Amniotic stem cell (primary cell): Measurements from ENCODE around the gene CCSER2.
"Not testable (repeated sequence)": the region's sequence is repeated elsewhere in the genome, so short reads cannot be mapped to it uniquely, and the experiment has no call there.

Source experiments
- DNase-seq: peaks from one replicate; lab custom pipeline; 2025; lab: John Stamatoyannopoulos, UW

Gene CCSER2

DNA sequence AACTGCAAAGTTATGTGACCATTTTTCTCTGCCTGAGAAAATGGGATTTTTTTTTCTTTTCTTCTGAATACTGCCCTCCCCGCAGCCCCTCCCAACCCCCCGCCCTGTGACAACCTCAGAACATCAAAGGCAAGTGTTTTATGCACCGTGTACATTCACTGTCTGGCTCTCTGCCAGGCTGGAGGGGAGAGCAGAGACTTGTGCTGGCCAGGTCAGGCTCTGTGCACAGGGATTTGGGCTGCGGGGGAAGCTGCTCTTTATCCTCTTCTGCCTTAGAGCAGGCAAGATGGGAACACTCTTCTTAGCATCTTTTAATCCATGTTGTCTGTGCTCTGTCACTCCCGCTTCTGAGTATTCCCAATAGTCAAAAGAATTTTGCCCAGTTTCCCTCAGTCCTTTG, 195.1 kb downstream of the CCSER2 start:
- DNase-seq, result no peak

DNA sequence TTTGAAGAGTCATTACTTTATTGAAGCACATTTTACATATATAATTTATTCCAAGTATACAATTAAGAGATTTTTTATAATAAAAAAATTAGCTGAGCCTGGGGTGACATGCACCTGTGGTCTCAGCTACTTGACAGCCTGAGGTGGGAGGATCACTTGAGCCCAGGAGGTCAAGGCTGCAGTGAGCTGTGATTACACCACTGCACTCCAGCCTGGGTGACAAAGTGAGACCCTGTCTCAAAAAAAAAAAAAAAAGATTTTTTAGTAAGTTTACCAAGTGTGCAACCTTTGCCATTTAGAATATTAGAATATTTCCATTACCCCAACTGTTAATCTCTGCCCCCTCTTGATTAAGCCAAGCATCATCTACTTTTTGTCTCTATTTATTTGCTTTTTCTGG, 196.0 kb downstream of the CCSER2 start:
- DNase-seq, result no peak

DNA sequence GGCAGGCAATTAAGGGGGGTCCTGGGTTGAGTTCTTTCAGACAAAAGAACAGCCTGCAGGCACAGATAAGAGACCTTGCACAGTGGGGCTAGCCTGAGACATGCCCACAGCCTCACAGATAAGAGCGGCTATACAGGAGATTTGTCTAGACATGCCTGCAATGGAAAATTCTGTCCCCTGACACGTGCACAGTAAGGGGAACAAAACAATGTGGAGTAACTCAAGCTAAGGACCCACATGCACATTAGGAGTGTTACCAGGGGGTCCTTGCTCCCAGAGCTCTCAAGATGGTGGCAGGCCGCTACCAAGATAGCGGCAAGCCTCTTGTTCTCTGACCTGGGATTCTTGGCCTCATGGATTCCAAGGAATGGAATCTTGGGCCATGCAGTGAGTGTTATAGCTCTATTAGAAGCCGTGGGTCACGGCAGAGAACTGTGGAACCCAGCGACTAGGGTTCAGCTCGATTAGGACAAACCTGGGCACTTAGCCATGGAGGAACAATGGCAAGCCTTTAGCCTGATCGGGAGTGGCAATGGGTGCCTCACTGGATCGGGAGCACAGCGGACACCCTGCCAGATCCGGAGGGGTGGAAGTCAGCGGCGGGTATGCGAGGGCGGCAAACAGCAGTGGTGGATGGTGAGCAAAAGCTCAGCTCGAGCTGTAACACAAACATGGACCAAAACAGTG, 196.9 kb downstream of the CCSER2 start:
- DNase-seq, result no peak

DNA sequence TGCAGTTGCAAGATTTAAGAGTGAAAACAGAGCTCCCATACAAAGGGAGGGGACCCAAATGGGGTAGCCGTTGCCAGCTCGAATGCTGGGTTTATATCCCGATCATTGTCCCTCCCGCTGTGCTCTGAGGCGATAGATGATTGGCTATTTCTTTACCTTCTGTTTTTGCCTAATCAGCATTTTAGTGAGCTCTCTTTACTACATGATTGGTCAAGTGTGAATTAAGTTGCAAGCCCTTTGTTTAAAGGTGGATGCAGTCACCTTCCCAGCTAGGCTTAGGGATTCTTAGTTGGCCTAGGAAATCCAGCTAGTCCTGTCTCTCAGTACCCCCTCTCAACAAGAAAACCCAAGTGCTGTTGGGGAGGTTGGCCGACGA, 197.4 kb downstream of the CCSER2 start:
- DNase-seq, result not testable (repeated sequence)

DNA sequence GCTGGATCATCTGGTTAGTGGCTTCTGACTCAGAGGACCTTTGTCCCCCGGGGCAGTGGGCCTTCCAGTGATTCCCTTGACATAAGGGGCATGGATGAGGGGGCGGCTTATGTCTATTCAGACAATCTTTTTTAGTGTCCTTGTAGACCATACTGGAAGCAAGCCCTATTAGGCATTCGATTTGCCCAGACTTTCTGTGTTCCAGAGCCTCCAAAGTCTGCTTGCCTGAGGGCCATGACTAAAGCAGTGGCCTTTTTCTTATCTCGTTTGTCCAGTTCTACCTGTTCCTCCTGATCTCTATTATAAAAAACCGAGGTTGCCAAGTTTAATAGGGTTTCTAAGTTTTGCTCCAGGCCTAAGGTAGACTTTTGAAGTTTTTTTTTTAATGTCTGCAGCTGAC, 199.0 kb downstream of the CCSER2 start:
- DNase-seq, result not testable (repeated sequence)

DNA sequence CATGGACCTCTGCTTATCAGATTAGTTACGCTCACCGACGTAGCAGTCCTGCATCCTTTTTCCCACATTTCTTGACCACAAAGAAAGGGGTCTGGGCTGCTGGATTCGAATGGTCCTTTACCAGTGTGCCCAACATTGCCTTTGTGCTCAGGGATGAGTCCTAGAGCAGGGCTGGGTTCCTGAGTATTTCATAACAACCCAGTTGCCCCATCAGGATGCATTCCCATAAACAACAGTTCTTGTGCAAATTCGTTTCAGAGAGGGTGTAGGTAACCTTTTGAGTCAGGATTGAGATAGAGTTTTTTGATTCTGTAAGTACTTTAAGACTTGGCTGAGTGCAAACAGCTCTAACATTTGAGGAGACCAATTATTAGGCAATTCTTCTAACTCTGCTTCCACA, 200.1 kb downstream of the CCSER2 start:
- not testable (repeated sequence) for DNase-seq

DNA sequence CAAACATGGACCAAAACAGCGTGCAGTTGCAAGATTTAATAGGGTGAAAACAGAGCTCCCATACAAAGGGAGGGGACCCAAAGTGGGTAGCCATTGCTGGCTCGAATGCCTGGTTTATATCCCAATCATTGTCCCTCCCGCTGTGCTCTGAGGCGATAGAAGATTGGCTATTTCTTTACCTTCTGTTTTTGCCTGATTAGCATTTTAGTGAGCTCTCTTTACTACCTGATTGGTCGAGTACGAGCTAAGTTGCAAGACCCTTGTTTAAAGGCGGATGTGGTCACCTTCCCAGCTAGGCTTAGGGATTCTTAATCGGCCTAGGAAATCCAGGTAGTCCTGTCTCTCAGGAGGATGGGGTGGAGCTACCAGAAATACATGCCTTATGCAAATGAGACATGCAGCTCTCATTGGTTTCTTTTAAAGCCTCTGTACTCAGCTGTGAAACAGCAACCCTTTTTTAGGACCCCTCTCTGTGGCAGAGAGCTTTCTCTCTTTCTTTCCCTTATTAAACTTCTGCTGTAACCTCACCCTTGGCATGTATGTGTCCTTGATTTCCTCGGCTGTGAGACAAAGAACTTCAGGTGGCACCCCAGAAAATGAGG, 202.4 kb downstream of the CCSER2 start:
- no peak for DNase-seq

DNA sequence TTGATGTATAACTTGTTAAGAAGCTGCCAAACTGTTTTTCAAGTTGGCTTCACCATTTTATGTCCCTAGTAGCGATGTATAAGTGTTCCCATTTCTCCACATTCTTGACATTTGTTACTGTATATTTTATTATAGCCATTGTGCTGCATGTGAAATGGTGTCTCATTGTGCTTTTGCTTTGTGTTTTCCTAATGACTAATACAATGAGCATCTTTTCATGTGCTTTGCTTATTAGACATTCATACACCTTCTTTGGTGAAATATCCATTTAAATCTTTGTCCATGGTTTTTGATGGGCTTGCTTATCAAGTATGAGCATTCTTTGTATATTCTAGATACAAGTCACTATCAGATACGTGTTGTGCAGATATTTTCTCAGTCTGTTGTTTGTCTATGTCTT, 203.0 kb downstream of the CCSER2 start:
- no peak for DNase-seq

DNA sequence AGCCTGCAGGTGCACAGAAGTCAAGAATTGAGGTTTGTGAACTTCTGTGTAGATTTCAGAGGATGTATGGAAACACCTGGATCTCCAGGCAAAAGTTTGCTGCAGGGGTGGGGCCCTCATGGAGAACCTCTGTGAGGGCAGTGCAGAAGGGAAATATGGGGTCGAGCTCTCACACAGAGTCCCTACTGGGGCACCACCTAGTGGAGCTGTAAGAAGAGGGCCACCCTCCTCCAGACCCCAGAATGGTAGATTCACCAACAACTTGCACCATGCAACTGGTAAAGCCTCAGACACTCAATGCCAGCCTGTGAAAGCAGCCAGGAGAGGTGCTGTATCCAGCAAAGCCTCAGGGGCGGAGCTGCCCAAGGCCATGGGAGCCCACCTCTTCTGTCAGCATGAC, 205.8 kb downstream of the CCSER2 start:
- DNase-seq, result no peak

DNA sequence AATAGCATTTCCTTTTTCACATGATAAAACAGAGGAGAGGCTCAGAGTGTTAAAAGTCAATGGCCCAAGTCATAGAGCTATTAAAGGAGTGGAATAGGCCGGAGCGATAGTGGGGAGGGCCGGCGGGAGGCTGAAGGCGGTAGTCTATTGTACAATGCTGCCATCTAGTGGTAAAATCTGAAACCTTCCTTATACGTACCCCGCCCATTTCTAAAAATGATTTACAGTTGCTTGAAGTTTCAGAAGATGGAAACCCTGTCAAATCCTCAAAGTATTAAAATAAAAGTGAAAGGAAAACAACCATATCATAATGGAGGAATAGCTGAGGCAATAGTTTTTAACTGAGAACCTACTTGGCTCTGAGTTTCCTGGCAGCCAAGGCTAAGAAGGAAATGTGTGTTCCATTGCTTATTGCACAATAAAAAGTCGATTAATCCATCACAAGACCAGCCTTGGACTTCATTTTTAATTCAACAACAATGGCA, 209.1 kb downstream of the CCSER2 start:
- DNase-seq, result peak; percentile 58

DNA sequence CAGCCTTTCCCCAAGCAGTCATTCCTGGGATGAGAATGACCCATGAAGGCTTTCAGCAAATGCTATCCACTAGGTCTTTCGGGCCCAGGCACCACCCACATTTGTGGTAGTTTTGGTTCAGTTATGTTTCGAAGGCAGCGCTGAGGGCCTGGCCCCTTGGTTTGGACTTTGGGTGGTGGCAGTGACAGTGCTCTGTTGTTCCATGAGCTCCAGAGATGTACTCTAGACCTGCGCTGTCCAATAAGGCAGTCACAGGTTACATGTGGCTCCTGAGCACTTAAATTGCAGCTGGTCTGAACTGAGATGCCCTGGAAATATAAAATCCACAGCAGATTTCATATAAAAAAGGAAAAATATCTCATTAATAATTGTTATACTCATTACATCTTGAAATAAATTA, 209.6 kb downstream of the CCSER2 start:
- DNase-seq, result no peak

DNA sequence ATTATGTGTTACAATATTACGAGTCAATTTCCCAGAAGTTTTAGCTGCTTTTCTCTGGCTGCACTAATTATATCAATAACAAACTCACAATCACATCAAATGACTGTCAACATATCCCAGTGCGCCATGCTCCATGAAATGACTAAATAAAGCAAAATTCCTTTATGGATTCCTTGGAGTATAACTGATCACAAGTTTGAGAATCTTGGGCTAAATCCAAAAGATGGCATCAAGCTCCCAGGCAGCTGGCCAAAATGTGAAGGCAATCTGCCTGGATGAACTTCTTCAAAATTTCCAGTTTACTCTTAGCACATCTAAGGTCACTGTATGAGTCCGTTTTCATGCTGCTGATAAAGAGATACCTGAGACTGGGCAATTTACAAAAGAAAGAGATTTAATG, 210.8 kb downstream of the CCSER2 start:
- peak; percentile 29 for DNase-seq

DNA sequence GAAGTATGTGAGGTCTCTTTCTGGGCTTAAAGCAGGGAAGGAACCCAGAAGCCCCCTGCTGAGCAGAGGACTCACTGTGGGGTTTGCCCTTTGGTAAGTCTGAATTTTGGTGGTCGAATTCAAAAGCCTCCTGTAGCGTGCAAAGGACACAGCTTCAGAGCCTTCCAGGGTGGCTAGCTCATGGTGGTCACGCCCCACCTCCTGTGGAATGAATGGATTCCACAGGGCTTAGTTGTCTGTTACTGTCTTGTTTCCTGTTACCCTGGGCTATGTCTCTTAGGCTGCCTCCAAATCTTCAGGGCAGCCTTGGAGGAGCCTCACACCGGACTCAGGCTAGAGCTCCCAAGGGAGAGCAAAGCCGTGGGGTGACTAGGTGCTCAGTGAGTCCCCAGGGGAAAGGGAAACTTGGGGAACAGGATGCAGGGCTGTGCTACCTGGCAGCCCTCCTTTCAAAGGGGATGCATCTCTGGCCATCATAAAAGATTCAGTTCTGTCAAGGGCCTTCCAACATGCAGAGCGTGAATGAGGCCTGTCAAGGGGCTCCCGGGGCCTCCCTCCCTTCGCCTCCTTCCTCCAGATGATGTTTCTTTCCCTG, 211.7 kb downstream of the CCSER2 start:
- DNase-seq, result peak; percentile 72

DNA sequence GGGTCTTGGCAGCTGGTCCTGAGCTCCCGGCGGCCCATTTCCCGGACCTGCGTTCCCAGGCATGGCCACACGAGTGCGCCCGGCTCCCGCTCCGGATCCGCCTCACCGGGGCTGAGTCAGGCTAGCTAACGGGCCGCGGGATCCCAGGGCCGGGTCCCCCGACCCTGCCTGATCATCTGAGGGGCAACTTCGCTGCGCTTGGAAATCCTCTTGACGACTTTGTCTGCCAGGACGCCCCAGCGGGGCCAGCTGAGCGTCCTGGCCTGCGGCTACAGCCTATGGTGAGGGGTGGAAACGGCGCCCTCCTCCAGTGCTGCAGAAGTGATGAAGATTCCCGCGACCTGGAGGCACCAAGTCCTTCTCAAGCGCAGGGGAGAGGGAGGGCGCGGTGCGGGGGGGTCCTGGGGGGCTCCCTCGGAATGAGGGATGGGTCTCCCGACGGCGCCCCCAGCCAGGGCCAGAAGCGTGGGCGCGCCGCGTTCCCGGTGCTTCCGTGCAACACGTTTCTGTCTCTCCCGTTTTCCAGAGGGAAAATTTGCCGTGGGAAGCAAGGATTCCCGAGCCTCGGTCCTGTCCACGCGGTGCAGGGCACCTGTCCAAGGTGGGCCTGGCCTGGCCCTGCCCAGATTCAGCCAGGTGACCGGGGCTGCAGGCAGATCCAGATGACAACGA, 212.4 kb downstream of the CCSER2 start:
- peak; percentile 54 for DNase-seq

DNA sequence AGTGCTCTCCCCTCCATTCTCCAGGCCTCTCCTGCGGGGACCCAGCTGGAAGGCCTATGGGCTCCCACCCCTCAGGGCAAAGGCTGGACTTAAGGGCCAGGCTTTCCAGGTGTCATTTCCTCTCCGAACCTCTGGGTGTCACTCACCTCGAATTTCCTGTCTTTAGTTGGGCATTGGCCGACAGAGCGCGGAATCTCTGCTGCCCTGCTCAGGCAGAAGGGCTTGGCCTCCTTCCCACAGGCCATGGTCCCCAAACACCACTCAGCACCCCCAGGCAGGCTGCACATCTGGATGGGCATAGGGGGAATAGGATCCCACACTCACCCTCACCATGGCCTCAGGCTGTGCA, 212.9 kb downstream of the CCSER2 start:
- DNase-seq, result no peak

DNA sequence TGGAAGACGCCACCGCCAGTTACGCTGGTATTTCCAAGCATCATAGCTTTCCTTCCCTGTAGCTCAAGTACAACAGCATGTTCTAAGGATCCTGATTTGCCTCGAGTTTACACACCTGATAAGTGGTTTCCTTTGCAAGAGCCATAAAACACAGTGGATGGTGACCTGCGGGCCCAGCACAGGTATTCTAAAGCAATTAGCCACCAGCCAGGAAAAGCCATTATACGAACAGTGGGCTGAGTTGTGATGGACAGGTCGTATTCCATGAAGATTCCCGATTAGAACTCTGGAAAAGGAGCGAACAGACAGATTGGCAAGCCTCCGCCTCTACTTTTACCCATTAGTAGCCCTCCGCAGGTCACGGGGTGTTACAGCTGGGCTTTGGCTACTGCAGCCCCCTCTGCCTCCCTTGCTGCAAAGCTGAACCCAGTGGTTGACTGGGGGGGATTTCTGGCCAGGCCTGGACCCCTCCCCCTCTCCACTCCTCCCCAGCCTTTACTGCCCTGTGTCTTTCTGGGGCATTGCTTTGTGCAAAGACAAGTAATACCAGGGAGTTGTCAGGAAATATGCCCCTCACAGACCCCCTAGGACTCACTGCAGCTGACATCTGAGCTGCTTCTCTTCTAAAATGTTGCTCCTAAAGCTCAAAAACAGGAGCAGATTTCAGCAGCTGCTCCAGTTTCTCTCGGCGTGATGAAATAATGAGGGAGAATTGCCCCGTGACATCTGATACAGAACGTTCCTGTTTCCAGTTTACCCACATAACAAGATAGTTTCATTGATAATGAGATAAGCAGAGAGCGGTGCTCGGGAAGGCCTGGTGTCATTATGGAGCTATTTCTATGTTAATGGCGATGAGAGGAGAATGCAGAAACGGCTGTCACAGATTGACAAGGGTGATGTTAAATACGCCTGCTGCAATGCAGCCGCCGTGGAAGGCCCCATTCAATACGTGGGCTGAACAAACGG, 214.4 kb downstream of the CCSER2 start:
- no peak for DNase-seq

DNA sequence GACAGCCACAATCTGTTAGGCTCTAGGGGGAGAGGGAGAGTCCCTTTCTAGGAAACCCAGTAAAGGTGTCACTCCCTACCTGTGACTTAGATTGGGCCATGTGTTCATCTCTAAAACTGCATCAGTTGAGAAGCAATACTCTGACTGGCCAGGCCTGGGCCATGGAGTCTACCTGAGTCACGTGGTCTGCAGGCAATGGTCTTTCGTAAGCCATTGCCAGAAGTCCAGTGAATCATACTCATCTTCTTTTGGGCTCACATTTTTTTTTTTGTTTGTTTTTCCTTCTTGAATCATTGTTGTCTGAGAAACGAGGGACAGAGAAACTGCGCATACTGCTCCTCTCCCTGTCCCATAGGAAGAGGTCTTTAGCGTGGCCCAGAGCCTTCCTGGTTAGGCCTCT, 215.6 kb downstream of the CCSER2 start:
- DNase-seq, result no peak

DNA sequence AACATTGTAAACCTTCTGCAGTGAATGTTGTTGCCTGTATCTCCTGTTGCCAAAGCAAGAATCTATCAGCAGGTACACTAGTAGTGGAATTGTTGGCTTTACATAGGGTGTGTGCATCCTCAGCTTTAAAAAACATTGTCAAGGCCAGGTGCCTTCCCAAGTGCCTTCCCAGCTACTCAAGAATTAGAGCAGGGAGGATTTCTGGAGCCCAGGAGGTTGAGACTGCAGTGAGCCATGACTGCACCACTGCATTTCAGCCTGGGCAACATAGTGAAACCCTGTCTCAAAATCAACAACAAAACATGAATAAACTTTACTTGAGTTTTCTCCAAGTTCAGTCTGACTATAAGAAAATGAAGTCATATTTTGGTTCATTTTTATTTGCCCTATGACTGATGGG, 217.3 kb downstream of the CCSER2 start:
- no peak for DNase-seq

DNA sequence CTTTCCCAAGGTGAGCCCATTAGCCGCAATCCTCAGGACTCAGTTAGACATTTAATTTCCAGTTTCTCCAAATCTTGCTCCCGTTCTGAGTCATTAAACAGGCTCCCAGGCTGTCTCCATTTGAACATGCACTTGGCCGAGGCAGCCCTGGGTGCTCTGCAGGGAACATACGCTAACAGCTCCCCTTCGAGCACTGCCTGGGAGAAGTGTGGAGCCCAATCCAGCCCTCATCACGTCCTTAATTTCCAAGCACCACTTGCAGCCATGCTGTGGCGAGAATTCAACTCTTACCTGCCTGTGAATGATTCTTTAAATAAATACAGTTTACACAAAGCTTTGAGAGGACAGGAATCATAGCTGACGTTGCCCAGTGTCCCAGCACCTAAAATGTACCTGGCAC, 218.2 kb downstream of the CCSER2 start:
- no peak for DNase-seq

DNA sequence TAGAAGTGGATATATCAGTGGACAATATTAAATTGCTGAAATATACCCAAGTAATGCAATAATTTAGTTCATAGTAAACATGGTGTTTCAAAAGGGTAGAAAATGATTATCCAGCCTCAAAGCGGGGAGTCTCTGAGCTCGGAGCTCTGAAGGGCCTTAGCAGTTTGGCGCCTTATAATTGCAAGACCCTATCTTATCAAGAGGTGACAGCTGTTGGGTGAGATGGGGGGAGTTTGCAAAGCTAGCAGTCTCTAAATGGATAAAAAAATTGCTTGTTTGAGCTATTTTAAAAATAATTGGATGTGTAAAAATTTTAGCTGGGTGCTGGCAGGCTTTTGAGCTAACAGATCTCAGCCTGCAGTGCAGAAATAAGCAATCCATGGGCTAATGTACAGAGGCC, 219.2 kb downstream of the CCSER2 start:
- no peak for DNase-seq

DNA sequence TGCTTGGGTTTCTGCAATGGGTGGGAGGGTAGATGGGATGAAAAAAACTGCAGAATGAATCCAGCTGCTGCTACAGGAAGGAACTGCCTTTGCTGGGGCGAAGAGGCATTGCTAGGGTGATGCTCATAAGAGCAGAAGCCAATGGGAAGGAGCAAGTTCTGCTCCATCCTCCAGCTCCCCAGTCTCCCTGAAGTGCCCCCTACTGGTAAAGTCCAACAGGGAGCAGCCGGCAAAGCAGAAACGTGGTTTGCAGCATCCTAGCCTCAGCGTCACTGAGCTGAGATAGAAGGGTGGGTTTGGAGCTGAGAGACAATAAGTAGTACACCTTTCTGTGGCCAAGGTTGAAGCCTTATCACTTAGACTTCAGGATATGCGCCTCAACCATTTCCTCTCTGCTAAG, 220.5 kb downstream of the CCSER2 start:
- DNase-seq, result no peak
